ENCODE measurements around the gene CD74.

The CD74 gene

GRCh38 chr5:150396267-150396666, 16.4 kb downstream of the CD74 start:
- DNase-seq, result no peak

- no peak for DNase-seq
Observed at GRCh38 chr5:150395688-150395975, 17.1 kb downstream of the CD74 start.

DNA sequence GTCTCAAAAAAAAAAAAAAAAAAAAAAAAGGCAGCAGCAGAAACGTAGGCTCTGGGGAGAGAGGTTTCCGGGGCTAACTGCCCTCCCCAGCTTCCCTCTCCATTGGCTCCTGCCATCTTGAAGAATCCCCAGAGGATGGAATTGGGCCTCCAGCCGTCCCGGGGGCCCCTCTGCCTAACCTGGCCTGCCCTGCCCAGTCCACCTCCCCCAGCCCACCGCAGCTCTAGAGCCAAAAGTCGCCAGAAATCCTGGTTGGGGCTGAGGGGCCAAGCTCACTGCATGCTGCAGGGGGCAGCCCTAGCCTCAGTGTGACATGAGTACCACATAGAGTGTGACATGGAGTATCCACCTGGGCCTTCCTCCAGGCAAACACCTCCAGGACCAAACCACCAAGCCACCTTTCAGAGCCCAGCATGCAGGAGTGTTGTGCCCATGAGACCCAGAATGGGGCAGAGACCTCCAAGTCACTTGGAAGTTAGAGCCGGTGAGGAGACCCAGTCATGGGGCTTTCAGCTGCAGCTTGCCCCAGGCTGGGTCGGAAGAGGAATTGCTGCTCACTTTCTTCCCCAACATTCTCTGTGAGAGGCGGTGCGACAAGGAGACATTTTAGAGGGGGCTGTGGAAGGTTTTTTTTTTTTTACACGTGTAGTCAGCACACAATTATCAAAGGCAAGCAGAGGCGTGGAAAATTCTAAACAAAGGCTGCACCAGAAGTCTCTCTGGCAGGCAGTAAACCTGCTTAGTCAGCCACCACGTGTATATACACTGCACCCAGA, 17.6 kb downstream of the CD74 start:
- DNase-seq, result no peak

- no peak for DNase-seq
Observed at GRCh38 chr5:150394131-150394530, 18.6 kb downstream of the CD74 start.

- DNase-seq, result no peak
Observed at GRCh38 chr5:150393096-150393645, 19.5 kb downstream of the CD74 start.

DNA sequence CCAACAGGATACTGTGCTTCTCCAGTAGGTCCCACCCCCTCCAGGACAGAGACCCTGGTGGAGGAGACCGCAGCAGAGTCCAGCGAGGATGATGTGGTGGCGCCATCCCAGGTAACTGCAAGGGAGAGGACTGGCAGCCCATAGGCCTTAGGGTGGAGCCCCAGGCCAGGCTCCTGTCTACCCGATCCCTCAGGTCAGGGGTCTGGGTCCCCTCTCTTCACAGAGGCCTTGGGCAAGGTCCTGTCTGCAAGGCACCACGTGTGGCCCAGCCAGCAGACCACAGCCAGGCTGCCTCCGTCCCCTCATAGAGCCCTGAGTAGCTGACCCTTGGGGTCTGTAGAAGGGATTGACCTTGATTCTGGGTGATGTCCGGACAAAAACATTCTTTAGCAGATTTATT, 20.0 kb downstream of the CD74 start:
- no peak for DNase-seq

DNA sequence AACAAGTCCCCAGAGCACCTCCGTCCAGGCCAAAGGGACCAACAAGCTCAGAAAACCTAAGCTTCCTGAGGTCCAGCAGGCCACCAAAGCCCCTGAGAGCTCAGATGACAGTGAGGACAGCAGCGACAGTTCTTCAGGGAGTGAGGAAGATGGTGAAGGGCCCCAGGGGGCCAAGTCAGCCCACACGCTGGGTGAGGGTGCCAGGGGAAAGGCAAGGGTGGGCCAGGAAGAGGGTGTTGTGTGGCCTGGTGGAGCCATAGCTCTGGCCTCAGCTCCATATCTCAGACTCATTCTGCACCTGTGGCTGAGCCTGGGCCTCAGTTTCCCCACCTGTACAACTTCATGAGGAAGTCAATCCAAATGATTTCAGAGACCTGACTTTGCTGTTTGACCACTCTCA, 20.7 kb downstream of the CD74 start:
- no peak for DNase-seq

DNA sequence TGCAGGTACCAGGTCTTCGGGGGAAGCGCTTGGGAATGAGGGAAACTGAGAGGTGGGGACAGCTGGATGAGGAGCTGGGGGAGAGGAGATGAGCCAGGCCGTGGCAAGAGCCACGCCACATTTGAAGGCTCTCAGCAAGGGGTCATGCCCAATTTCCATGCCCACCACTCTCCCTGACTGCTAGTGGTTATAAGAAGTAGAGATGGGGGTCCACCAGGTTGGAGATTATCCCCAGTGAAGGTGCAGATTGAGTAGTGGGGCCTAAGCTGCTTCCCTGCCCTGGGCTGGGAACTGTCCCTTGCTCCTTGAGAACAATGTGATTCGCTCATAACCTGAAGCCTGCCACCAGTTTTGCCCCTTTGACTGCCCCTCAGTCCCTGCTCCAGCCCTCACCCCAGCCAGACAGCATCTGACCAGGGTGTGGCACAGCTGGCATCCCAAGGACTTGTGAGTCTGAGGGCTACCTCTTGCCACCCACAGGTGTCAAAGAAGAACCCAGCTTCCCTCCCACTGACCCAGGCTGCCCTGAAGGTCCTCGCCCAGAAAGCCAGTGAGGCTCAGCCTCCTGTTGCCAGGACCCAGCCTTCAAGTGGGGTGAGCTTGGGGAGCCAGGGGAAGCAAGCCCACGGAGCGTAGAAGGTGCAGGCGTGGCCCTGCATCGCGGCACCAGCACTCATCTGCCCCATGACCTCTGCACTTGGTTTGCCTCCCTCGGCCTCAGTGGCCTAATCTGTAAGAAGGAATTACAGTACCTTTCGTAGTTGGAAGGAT, 21.5 kb downstream of the CD74 start:
- DNase-seq, result no peak

DNA sequence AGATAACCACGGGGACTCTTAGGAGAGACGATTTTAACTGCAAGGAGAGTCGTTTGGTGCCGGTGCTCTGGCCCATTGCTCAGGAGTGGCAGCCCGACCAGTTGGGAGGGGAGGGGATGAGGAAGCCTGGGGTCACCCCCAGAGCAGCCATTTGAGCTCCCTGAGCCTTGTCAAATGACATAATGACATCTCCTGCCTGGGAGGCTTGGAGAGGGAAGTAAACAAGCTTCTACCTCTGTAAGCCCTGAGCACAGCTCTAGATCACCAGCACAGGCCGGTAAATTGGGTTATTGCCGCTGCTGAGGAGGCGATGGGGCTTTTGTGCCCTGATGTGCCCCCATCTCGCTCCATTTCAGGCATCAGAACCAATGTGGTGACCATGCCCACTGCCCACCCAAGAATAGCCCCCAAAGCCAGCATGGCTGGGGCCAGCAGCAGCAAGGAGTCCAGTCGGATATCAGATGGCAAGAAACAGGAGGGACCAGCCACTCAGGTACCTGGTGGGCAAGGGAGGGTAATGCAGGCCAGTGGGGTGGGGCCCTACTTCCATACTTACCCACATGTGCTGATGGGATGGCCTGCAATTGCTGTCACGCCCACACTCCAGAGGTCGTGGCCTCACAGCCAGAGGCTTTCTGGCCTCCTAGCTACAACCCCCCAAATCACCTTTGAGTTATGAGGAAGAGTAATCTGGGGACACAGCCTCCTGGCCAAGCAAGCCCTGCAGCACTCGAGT, 23.0 kb downstream of the CD74 start:
- DNase-seq, result no peak

GRCh38 chr5:150386024-150386855, 26.5 kb downstream of the CD74 start:
- no peak for DNase-seq

DNA sequence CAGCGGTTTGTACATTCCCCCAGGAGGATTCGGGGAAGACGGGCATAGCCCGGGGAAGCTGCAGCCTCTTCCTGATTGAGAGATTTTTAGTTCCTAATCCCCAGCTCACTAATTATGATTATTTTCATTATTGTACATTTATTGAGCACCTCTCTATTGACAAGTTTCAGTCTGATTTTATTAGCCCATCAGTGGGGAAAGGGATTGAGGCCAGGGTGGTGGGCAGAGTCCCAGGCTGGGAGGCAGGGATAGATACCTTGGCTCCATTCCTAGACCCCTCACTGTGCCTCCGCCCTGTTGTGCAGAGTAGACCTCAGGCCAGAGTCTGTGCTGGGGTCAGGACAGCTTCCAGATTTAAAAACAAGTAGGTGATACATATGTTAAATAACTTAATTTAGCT, 28.0 kb downstream of the CD74 start:
- DNase-seq, result no peak

DNA sequence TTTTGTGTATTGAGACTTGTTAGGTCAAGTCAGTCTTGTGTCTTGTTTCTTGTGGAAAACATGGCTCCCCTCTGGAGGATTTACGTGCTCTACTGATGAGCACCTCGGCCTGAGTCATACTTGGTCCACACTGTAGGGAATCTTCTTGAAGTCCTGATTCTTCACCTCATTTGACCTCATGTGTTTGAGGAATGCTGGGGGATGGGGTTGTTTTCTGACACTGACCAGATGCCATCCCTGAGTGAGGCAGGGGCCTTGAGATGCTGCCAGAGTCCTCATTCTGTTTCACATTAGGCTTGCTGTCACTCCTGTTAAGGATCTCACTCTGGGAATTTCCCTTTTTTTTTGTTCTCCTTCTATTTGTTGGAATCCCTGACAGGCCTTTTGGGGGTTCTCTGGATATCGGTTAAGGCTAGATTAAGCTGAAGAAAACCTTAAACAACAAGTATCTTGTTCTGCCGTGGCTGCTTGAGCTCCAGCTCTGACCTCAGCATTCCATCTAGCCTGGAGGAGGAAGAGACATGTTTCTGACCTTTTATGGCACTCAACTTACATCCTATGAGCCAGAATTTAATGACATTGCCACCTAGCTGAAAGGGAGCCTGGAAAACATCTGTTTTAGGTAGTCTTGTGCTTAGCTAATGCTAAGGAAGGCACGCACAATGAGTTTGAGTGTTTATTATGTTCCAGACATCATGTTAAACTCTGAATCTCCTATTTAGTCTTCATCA, 34.6 kb downstream of the CD74 start:
- no peak for DNase-seq

- DNase-seq, result no peak
Observed at GRCh38 chr5:150376799-150377771, 35.6 kb downstream of the CD74 start.

- no peak for DNase-seq
Observed at GRCh38 chr5:150374651-150375050, 38.1 kb downstream of the CD74 start.

- no peak for DNase-seq
Observed at GRCh38 chr5:150372639-150373038, 40.1 kb downstream of the CD74 start.

DNA sequence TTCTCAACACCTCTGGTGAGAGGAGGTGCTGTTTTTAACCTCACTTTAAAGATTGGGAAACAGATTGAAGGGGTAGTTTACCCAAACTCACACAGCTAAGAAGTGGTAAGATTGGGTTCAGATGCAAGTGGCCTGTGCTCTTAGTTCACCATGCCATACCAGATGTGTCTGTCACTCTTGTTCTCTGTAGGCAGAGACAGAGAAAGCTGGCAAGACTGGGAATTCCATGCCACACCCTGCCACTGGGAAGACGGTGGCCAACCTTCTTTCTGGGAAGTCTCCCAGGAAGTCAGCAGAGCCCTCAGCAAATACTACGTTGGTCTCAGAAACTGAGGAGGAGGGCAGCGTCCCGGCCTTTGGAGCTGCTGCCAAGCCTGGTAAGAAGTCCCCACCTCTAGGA, 44.2 kb downstream of the CD74 start:
- no peak for DNase-seq

GRCh38 chr5:150364004-150364403, 48.7 kb downstream of the CD74 start:
- no peak for DNase-seq

- no peak for DNase-seq
Observed at GRCh38 chr5:150363185-150363584, 49.5 kb downstream of the CD74 start.

DNA sequence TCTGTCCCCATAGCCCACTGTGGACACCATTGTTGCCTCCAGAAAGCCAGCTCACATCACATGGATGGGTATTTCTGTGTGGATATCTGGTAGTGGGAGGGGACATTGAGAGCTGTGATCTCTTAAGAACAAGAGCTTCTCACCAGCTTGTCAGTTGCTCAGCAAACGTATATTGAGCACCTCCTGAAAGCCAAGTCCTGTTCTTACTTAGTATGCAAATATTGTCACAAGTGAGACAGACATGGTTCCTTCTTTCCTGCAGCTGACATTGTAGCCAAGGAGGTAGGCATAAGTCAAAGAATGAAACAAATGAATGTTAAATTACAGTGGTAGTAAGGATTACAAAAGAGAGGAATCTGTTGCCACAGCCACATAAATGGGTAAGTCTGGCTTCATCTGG, 51.4 kb downstream of the CD74 start:
- no peak for DNase-seq

GRCh38 chr5:150358261-150359095, 54.2 kb downstream of the CD74 start:
- DNase-seq, result no peak
